NCI-H1417 treated with DMSO at 0.1 percent for 48 hours (cell line): ENCODE measurements around the gene MDM2.
"Not testable (repeated sequence)": the region's sequence is repeated elsewhere in the genome, so short reads cannot be mapped to it uniquely, and the experiment has no call there.

ENCODE experiments used
- DNase-seq: peaks from one replicate; lab custom pipeline; 2025; lab: John Stamatoyannopoulos, UW

MDM2 gene

DNA sequence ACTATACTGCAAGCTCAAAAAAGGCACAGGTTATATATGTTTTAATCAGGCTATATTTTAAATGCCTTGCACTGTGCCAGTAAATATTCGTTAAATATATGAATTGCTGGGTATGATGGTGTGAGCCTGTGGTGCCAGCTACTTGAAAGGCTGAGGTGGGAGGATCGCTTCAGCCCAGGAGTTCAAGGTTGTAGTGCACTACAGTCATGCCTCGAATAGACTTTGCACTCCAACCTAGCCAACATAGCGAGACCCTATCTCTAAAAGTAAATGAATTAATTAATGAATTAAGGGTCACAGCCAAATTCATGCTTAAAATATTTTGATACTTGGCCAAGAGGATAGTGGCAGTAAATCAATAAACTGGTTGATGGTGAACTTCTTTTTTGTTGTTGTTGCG is 22.2 kb upstream of the MDM2 start:
- DNase-seq, result no peak

DNA sequence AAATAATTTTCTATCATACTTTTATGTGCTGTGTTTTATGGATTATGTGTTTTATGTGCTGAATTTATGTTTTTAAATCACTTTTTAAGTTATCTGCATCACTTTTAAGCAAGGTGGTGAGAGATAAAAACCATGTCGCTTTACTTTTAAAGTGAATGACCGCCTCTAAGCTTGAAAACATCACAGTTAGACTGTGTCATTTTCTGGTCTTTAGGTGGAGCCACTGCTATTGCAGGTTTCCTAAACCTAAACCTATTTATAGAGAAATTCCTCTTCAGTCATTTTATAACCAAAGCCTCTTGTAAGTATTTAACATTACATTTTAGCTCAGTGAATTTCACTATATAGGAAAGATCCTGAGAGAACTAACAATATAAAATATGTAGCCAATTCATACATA is 21.0 kb upstream of the MDM2 start:
- no peak for DNase-seq

DNA sequence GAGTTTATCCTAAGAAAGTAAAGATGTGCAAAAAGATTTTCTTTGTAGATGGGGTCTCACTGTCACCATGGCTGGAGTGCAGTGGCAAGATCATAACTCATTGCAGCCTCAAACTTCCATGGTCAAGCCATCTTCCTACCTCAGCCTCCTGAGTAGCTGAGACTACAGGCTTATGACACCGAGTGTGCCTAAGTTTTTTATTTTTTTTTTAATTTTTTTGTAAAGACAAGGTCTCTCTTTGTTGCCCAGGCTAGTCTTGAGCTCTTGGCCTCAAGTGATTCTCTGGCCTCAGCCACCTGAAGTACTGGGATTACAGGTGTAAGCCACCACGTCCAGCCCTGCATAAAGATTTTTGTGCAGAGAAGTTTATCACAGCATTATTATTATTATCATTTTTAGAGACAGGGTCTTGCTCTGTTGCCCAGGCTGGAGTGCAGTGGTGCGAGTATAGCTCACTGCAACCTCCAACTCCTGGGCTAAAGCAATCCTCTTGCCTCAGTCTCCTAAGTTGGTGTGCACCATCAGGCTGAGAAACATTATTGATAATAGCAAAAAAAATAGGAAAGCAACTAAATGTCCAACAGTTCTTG is 19.3 kb upstream of the MDM2 start:
- DNase-seq, result no peak

DNA sequence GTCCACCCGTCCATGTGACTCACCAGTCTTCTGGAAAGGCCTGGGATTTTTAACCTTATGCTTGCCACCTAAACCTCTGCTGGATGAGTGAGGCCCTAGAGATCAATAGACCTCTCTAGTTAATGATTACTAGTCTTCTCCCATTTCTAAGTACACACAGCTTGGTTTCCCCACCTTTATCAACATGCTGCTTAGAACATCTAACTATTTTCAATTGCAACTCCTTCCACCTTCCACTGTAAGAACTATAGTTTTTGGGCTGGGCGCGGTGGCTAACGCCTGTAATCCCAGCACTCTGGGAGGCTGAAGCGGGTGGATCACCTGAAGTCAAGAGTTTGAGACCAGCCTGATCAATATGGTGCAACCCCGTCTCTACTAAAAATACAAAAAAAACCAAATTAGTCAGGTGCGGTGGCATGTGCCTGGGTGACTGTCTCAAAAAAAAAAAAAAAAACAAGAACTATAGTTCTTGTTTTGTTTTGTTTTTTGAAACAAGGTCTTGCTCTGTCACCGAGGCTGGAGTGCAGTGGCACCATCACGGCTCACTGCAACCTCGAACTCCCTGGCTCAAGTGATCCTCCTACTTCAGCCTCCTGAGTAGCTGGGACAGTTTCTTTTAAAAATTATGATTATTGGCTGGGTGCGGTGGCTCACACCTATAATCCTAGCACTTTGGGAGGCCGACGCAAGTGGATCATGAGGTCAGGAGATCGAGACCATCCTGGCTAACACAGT is 18.7 kb upstream of the MDM2 start:
- no peak for DNase-seq

DNA sequence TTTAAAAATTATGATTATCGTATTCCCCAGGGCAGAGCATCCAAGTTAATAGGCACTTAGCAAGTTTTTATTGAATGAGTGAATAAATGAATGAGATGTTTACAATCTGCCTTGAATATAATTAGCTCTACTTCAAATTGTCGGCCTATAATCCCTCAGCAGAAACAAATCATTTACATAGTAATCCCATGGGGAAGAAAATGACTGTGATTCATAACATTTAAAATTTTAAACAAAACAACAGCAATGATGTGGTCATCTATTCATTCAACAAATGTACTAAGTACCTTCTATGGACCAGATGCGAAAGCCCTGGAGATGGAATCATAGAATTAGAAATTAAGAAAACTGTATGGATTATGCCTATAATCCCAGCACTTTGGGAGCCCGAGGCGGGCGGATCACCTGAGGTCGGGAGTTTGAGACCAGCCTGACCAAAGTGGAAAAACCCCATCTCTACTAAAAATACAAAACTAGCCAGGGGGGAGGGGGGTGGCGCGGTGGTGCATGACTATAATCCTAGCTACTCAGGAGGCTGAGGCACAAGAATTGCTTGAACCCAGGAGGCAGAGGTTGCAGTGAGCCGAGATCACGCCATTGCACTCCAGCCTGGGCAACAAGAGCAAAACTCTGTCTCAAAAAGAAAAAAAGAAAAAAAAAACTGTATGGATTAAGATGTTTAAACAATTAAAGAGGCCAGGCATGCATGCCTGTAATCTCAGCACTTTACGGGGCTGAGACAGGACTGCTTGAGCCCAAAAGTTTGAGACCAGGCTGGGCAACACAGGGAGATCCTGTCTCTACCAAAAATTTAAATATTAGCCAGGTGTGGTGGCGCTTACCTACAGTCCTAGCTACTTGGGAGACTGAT is 17.7 kb upstream of the MDM2 start:
- DNase-seq, result no peak

DNA sequence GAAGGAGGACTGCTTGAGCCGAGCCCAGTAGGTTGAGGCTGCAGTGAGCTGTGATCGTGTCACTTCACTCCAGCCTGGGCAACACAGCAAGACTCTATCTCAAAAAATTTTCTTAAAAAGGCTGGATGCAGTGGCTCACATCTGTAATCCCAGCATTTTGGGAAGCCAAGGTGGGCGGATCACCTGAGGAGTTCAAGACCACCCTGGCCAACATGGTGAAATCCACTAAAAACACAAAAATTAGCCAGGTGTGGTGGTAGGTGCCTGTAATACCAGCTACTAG is 17.1 kb upstream of the MDM2 start:
- no peak for DNase-seq

DNA sequence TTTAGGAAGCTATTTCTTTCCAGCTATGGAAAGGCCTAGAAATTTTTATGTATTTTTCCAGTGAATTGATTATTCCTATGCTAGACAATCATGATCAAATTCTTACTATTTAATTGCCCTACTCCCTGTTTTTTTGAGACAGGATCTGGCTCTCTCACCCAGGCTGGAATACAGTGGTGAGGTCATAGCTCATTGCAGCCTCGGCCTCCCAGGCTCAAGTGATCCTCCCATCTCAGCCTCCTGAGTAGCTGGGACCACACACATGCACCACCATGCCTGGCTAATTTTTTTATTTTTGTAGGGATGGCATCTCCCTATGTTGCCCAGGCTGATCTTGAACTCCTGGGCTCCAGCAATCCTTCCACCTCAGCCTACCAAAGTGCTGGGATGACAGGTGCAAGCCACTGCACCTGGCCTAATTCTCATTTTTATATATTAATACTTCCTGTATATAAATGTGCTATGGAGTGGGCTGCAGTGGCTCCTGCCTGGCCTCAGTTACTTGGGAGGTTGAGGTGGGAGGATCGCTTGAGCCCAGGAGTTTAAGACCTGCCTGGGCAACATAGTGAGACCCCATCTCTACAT is 16.0 kb upstream of the MDM2 start:
- no peak for DNase-seq

DNA sequence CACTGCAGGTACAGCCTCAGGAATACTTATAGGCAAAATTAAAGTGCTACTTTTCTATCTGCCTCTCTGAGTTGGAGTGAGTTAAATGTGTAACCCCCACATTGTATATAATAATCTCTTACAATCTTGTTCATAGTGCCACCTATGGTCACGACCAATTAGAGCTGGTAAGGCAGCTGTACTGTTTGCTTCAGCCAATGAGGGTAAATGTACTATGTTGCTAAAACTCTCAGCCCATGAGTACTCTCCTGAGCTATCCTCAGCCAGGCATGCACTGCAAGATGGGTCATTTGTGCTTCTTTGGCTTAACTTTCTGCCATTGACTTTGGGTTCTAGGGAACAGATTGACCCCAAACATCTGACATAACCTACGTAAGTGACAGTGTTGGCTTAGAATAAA is 15.0 kb upstream of the MDM2 start:
- DNase-seq, result no peak

DNA sequence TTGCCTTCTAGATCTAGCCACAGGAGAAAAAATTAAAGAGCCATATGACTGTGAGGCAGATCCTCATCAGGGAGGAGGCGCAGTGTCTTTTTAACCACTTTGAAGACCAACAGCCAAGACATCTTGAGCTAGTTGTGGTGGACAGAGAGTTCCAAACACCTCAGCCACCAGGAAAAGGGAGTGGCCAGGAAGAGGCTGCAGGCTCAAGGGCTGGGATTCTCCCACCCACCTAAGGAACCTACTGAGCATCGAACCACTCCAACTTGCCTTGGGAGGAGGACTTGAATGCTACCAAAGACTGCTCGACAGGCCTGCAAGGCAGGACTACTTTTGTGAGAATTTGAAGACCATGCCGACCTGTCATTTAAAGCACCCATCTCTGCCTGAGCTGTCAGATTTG is 14.5 kb upstream of the MDM2 start:
- DNase-seq, result no peak

DNA sequence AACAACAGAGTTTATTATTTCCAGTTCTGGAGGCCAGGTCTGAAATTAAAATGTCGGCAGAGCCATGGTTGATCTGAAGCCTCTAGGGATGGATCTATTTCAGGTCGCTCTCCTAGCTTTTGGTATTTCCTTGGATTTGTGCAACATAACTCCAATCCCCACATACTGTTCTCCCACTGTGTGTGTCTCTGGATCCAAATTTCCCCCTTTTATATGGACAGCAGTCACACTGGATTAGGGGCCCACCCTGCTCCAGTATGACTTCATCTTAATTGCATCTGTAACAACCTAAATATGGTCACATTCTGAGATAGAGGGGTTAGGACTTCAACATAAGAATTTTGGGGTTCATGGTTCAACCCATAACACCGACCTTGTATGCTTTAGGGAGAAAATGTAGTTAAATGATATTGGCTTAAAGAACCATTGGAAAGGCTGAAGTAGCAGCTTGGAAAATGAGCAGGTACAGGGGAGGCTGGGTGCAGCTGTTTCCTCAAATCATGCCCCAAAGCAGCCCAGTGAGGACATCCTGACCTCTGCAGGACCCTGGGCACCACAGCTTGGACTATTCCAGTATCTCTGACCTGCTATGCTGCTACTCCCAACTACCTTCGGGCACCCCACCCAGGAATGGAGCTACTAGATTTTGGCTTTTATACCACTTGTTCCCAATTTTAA is 13.9 kb upstream of the MDM2 start:
- DNase-seq, result no peak

DNA sequence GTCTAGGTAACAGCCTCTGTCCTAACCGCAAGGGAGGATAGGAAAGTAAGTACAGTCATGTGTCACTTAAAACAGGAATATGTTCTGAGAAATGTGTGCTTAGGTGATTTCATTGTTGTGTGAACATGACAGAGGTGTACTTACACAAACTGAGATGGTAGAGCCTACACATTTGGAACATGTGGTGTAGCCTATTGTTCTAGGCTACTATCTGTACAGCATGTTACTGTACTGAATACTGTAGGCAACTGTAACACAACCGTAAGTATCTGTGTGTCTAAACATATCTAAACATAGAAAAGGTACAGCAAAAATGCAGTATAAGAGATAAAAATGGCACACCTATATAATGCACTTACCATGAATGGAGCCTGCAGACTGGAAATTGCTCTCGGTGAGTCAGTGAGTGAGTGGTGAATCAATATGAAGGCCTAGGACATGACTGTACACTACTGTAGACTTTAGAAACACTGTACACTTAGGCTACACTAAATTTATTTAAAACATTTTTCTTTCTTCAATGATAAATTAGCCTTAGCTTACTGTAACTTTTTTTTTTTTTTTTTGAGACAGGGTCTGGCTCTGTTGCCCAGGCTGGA is 13.2 kb upstream of the MDM2 start:
- DNase-seq, result no peak

DNA sequence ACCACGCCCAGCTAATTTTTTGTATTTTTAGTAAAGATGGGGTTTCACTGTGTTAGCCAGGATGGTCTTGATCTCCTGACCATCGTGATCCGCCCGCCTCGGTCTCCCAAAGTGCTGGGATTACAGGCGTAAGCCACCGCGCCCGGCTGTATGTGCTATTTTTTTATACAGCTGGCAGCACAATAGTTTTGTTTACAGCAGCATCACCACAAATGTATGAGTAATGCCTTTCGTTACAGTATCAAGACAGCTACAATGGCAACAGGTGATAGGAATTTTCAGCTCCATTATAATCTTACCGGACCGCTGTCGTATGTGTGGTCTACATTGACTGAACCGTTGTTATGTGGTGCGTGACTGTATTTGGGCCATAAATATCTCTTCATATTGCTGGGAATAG is 11.6 kb upstream of the MDM2 start:
- no peak for DNase-seq

DNA sequence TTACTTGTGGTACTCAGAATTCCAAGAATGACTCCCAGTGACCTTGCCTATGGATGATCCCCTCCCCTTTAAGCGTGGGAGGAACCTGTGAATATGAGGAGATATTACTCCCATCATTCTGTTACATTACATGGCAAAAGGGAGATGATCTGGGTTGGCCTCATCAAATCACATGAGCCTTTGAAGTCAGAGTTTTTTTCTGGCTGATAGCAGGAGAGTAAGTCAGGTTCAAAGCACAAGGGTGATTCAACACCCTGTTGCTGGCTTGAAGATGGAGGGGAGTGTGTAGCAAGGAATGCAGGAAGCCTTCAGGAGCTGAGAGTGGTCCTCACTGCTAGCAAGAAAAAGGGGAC is 9.1 kb upstream of the MDM2 start:
- no peak for DNase-seq

DNA sequence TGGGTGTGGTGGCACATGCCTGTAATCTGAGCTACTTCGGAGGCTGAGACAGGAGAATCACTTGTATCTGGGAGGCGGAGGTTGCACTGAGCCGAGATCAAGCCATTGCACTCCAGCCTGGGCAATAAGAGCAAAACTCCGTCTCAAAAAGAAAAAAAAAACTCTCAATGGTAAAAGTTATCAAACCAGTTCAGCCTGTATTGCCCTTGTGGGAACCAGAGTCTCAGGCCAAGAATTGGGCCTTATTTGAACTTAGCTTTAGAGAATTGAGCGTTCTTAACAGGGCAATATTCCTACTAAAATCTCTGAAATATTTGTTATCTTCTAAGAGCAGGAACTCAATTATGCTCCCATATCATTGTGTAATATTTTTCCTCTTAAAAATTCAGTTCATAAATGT is 7.7 kb upstream of the MDM2 start:
- DNase-seq, result no peak

DNA sequence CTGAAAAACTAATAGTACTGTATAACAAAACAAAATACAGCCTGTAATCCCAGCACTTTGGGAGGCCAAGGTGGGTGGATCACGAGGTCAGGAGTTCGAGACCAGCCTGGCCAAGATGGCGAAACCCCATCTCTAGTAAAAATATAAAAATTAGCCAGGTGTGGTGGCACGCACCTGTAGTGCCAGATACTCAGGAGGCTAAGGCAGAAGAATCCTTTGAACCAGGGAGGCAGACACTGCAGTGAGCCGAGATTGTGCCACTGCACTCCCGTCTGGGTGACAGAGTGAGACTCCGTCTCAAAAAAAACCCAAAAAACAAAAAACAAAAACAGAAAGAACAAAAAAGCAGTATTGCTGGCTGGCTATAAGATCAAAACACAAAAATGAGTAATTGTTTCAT is 6.9 kb upstream of the MDM2 start:
- DNase-seq, result not testable (repeated sequence)

DNA sequence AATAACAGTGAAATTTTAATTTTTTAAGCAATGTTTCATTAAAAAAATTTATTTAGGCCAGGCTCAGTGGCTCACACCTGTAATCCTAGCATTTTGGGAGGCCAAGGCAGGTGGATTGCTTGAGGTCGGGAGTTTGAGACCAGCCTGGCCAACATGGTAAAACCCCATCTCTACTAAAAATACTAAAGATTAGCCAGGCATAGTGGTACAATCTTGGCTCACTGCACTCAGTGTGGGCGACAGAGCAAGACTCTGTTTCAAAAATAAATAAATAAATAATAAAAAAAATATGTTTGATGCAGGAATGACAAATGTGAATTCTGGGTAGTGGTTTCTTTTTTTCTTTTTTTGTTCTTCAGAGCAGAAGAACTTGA is 5.6 kb upstream of the MDM2 start:
- not testable (repeated sequence) for DNase-seq

DNA sequence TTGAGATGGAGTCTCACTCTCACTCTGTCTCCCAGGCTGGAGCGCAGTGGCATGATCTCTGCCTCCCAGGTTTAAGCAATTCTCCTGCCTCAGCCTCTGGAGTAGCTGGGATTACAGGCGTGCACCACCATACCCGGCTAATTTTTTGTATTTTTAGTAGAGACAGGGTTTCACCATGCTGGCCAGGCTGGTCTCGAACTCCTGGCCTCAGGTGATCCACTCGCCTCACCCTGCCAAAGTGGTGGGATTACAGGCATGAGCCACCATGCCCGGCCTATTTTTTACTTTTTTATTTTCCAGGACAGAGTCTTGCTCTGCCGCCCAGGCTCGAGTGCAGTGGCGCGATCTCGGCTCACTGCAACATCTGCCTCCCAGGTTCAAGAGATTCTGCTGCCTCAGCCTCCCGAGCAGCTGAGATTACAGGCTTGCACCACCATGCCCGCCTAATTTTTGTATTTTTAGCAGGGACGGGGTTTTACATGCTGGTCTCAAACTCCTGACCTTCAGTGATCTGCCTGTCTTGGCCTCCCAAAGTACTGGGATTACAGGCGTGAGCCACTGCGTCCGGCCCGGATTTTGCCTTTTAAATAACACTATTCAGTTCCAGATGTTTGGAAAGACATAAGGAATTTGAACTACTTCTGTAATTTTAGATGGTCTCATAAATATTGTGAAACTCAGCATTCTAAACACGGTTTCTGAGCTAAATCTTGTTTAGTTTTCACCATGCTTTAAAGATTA is 4.9 kb upstream of the MDM2 start:
- DNase-seq, result not testable (repeated sequence)

DNA sequence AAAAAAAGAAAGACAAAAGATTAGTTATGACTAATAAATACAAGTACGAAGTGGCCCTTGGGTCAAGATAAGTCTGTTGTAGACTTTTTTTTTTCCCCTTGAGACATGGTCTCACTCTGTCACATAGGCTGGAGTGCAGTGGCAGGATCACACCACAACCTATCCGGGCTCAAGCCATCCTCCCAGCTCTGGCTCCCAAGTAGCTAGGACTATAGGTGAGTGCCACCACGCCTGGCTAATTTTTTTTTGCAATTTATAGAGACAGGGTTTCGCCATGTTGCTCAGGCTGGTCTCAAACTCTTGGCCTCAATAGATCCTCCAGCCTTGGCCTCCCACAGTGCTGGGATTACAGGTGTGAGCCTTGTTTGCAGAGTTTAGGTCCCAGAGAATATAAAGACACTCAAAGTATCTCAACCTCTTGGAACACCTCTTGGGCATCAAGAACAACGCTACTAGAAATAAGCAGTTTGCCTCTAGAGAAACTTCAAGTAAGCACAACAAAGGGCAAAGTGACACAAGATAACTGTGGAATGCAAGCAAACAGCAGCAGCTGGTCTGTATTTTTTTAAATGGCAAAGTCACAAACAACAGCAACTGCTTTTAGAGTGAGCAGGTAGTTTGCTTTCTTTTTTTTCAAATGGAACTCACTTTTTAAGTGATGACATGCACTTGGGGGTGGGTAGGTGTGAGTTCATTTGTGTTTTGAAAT is 3.9 kb upstream of the MDM2 start:
- DNase-seq, result no peak

DNA sequence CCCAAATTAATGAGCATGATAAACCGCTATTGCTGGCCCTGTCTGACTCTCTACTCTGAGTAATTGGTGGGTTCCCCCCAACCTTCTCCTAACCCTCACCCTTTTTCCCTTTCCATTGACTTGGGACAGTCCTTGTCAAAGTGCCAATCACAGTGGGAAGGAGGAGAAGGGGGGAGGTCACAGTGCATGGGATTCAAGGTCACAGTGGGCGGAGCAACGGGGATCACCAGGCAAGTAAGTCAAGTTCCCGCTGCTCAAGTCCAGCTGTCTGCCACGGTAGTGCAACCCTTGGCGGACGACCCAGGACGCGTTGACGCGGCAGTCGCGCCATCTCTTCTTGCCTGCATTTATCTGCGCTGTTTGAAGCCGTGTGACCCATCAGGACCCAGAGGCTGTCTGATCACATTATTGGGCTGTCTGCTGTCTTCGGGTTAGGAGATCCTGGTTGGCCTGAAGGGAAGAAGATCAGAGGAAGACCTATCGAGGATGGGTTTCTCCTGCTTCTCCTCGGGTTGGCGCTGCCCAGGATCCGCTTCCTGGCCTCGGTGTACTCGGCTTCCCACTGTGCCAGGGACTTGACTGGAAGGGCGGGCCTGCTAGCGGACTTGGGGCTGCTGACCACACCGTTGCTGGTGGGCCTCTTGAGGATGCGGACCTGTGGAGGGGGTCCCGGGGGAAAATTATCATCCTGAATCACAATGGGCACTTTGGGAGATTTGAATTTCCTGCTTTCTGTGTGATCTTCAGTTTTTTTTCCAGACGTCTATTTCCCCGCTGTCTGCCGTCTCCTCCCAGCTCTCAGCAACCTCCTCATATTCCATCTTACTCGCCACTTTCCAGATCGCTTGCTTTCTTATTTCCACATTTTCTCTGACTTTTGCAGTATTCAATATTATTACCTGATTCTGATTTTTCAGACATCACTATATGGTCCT is 3.1 kb upstream of the MDM2 start:
- DNase-seq, result no peak
